Left cardiac atrium (tissue), 4 donors: Measurements from ENCODE around the gene XYLT2. TPM values are rescaled to one million over a fixed set of nuclear protein-coding genes. Genes with fewer than 3 reads are reported as not detected.

ENCODE experiments used
- ATAC-seq, 2 donors: fragments of 200-7000 bp; cut with Tn5 transposase; one replicate each; pipeline ENCODE4 v1.9.1; 2020; ENCODE audit warnings: mild to moderate bottlenecking in 2 of 2, moderate library complexity in 2 of 2
- DNase-seq: peaks from one replicate; pipeline ENCODE4 v3.0.0-alpha.2; 2020
- intact Hi-C, 2 donors: fragments of 100-400 bp; cut with DNase I; formaldehyde crosslinking; loops; one replicate each; pipeline versions ENCODE4 v1.14.1 to v1.15.1; 2022 to 2023
- total RNA-seq, 2 donors: library from RNA; stranded (reverse); fragmentation: NEBNext Ultra II Directional; extraction: Animal tissue kit (Norgen Biotek cat#: 25700); gene quantifications; one replicate each; pipeline ENCODE4 v1.2.1, GENCODE V29; 2021
- donor health status: DM: no; HTN: yes; CAD: no.
- donor health status: DM: no; HTN: yes; CAD: no; lungs with severe emphysema.
- donor health status: DM: yes; HTN: yes; CAD: no.
- donor health status: Dilated cardiomyopathy.

XYLT2 gene
- total RNA-seq, 2 donors from 2014 or later = 13.6 to 17.3 TPM

DNA sequence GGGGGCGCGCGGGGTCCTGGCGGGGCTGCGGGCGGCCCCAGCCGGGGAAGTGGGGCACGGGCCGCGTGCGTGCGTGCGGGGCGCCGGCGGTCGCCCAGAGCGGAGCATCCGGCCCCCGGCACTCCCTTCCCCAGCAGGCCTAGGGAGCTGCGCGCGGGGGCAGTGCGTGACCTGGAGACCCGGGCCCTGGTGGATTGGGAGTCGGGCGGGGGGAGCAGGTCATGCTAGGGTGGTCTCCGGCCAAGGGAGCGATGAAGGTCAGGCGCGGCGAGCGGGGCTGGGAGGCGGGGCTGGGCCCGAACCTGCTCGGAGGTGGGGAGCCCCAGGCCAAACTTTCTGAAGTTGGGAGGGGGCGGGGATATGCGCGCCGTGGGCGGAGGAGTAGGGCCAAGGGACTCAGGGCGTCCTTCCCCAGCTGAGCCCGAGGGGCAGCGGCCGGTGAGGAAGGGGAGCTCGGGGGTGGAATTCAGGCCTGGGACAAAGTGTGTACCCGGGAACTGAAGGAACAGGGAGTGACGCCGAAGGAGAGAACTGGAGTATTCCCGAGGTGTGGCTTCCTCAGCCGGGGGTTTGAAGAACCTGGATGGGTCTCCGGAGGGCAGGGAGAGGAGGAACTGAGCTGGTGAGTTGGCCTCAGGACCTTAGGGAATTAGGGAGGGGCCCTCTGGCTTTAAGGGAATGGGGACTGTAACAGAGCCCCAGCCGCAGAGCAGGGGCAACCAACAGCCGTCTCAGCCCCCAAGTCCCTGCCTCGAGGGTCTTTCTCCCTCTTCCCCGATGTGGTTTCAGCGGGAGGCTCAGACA is 589 bp downstream of the XYLT2 start:
- intact Hi-C loops = no loop called here
- ATAC-seq (peak; percentile 42 to 64), DNase-seq (peak; percentile 48)

DNA sequence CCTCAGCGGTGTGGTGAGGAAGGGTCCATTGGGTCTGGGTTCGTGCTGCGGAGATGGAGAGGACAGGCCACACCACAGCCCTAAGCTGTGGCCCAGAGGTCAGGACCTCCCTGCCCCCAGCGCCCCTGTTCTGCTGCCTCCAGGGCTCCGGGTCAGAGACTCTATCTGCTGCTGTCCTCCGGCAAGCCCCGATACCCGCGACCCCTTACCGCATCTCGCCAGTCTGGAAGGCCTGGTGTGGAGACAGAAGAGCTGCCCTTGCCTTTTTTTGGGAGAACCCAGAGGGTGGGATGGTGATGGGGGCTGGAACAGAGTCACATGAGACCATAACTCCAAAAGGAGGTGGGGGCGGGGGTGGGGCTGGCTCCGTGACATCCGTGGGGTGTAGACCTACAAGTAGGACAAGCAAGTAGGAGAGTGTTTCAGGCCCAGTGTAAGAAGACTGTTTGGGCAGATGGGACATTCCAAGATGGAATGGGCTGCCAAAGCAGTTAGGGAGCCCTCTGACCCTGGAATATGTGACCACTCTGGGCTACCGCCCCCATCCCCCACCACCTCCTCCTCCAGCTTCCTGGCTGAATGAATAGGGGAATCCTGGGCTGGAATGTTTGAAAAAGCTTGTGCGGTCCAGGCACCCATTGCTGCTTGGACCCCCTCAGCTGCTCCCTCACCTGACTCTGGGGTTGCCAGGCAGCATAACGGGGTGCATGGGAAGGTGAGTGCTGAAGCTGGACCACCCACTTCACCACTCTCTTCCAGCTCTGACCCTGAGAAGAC is 1.4 kb downstream of the XYLT2 start:
- ATAC-seq = peak in 1 of 2 donors; percentile 1
- DNase-seq = no peak
- intact Hi-C loops = no loop called here

DNA sequence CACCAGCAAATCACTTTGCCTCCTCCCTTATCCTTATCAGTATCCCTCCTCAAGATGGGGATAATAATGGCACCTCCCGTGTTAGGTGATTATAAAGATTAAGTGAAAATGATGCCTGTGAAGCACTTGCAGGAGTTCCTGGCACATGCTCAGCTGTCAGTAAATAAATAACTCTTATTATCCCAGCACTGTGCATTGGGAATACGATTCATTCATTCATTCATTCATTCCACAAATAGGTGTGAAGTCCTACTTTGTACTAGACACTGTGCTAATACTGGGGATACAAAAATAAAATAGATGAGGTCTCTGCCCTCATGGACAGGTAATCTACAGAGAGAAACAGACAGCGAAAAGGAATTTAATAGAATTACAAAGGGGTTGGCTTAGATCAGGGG is 2.0 kb downstream of the XYLT2 start:
- no peak for DNase-seq
- intact Hi-C loops = no loop called here

DNA sequence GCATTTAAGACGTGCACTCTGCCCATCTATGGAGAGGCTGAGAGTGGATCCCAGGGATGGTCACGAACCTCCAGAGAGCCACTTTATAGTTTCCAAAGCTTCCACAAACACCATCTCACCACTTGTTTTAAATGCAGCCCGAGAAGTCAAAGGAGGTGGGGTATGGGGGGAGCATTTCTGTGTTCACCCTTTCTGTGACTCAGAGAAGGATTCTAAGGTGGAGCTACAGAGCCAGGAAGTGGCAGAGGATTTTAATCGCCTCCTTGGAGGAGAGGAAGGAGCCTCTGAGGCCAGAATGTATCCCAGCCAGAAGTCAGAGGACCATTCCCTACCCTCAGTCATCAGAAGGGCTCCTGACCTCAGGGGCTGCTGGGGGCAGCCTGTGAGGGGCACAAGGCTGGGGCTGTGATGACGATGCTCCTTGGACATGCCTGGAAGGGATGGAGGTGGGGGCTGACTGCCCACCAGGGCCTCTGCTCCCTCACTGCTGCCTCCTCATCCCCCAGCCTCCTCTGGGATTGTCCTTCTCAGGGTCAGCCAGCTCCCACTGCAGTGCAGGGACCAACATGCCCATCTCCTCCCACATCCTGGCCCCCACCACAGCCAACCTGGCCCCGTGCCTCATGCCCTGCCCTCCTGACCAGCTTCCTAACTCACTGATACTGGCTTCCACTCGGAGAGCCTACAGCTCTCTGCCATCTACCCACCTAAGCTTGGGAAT is 2.8 kb downstream of the XYLT2 start:
- ATAC-seq (no peak), DNase-seq (peak; percentile 4)
- intact Hi-C loops = no loop called here

More for the DNA sequence above, 2.0 kb downstream of the XYLT2 start:
- ATAC-seq = no peak

DNA sequence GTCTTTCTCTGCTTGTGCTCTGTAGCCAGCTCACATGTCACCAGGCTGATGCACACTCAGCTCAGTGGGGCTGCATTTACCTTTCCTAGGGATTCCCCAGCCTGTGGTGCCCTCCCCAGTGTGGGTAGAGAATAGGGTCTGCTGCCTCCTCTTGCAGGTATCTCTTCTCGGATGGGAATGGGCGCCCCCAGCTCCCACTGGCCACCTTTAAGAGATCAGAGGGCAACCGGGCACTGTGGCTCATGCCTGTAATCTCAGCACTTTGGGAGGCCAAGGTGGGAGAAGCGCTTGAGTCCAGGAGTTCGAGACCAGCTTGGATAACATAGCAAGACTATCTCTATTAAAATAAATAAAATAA is 3.3 kb downstream of the XYLT2 start:
- intact Hi-C loops = no loop called here
- ATAC-seq = no peak
- no peak for DNase-seq

DNA sequence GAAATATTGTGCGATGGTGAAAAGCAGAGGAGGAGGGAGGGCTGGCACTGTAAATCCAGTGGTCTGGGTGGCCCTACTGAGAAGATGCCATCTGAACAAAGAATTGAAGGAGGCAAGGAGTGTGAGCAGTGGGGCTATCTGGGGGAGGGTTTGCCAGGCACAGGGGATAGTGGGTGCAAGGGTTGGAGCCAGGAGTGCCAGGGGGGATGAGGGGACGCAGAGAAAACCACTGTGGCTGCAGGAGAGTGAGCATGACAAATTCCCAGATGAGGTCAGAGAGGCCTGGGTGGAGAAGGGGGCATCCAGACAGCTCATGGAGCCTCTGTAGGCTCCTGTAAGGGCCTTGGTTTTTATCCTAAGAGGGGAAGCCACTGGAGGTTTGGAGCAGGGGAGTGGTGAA is 4.8 kb downstream of the XYLT2 start:
- DNase-seq (no peak), ATAC-seq (no peak)
- intact Hi-C loops = no loop called here

DNA sequence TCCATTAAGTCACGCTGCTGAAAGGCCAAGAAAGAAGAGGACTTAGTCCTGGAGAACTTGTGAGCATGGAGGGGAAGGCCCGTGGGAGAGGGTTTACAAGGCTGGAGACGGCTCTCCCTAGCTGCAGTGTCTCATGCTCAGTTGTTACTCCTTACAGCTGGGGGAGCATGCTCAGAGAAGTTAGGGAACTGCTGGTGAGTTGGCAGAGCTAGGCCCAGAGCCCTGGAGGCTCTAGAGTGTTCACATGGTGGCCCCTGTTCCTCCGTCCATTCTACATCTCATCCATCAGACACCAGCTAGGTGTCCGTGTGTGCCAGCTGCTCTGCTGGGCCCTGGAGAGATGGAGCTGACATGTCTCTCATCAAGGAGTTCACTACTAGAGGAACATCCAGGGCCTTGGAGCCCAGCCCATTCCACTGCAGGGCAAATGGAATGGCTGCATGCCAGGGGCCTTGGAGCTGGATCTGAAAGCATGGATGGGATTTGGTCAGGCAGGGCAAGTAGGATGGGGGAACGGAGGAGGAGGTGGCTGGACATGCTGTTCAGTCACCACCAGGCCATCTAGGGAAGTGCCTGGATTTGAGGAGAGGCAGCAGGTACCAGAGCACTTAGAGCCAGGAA is 6.3 kb downstream of the XYLT2 start:
- DNase-seq (no peak), ATAC-seq (peak in 1 of 2 donors; percentile 16)
- intact Hi-C loops = no loop called here

DNA sequence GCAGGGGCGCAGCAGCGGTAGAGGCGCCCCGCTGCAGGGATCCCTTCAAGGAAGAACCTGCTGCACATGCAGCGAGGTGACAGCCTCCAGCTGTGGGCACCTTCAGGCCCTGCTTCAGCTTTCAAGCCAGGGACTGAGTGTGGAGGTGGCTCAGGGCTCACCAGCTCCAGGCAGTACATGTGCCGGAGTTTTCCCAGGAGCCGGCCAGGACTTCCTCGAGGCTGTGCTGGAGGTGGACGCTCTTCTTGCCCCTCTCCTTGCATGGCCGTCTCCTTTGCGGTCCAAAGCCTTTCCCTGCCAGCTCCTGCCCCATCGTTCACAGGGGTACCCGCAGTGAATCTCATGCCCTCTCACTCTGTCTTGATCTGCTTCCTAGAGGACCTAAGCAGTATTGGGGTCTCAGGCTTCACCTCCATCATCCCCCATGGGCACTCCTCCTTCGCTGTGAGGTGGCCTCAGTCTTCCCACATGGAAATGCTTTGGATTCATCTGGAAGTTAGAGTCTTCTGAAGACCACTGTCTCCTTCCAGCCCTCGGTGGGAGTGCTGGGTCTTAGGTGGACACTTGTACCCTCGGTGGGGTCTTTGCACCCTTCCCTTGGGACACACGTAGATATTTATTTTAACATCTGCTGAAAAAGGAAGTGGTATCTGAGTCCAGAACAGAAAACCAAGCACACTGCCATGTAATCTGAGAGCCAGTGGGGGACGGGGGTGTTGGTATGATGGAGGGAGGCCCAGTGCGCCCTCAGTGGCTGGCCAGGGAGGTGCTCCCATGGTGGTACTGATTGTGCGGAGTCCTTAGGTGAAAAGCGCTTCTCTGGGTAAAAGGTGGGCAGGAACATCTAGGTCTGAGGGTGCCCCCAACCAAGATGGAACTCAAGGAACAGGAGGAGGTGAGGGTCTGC is 7.0 kb downstream of the XYLT2 start:
- ATAC-seq = no peak
- intact Hi-C loops = no loop called here
- DNase-seq = no peak

DNA sequence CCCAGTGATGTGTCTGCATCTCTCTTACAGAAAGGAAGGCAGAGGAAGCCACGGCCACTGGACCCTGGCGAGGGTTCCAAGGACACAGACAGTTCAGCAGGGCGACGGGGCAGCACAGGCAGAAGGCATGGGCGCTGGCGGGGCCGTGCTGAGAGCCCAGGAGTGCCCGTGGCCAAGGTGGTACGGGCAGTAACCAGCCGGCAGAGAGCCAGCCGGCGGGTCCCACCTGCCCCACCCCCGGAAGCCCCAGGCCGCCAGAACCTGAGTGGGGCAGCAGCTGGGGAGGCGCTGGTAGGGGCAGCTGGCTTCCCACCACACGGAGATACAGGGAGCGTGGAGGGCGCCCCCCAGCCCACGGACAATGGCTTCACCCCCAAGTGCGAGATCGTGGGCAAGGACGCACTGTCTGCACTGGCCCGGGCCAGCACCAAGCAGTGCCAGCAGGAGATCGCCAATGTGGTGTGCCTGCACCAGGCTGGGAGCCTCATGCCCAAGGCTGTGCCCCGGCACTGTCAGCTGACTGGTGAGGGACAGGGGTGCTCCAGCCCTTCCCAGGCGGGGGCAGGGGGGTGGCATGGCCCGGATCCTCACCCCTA is 7.8 kb downstream of the XYLT2 start:
- intact Hi-C loops = no loop called here
- ATAC-seq = no peak
- DNase-seq = no peak

DNA sequence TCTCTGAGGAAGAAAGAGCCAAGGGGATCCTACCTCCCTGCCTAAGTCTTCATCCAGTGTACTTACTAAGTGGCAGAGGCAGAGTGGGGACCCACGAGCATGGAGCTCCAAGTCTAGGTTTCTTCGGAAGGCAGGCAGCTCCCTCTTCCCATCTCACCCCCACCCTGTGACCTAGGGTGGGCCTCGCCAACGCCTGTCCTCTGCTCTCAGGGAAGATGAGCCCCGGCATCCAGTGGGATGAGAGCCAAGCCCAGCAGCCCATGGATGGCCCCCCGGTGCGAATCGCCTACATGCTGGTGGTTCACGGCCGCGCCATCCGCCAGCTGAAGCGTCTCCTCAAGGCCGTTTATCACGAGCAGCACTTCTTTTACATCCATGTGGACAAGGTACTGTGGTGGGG is 8.3 kb downstream of the XYLT2 start:
- intact Hi-C loops = no loop called here
- DNase-seq = no peak
- no peak for ATAC-seq

DNA sequence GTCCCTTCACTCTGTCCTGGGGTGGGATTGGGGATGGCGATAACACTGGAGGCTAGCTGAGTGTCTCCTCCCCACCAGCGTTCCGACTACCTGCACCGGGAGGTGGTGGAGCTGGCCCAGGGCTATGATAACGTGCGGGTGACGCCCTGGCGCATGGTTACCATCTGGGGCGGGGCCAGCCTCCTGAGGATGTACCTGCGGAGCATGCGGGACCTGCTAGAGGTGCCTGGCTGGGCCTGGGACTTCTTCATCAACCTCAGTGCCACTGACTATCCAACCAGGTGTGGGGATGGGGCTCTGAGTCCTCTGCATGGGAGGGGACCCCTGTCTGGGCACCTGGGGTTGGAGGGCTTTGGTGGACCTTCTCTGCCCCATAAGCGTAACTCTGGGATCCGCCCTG is 8.8 kb downstream of the XYLT2 start:
- no peak for DNase-seq
- ATAC-seq = no peak
- intact Hi-C loops = no loop called here

DNA sequence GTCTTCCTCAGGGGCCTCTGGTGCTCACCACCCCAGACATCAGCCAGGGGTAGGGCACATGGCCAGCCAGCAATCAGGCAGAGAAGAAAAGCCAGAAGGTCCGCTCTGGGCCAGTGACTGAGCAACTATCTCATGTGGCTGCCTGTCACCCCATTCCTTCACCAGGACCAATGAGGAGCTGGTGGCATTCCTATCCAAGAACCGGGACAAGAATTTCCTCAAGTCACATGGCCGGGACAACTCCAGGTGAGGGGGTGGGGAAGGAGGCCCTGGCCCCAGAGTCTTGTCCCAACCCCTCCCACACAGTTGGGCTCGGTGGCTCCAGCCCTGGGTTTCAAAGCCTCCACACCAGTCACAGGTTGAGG is 9.4 kb downstream of the XYLT2 start:
- ATAC-seq (no peak), DNase-seq (no peak)
- intact Hi-C loops = no loop called here

DNA sequence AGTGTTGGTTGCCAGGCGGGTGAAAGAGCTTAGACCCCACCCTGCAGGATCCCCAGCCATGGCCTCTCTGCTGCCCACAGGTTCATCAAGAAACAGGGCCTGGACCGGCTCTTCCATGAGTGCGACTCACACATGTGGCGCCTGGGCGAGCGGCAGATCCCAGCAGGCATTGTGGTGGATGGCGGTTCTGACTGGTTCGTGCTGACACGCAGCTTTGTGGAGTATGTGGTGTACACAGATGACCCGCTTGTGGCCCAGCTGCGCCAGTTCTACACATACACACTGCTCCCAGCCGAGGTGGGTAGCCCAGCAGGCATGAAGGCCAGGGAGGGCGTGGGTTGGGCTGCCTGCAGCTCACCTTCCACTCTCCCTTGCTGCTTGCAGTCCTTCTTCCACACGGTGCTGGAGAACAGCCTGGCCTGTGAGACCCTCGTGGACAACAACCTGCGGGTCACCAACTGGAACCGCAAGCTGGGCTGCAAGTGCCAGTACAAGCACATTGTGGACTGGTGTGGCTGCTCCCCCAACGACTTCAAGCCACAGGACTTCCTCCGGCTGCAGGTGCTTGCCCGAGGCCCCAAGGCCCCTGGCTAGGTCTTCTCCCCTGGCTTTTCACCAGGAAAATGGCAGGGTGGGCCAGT is 9.9 kb downstream of the XYLT2 start:
- ATAC-seq = no peak
- intact Hi-C loops = no loop called here

DNA sequence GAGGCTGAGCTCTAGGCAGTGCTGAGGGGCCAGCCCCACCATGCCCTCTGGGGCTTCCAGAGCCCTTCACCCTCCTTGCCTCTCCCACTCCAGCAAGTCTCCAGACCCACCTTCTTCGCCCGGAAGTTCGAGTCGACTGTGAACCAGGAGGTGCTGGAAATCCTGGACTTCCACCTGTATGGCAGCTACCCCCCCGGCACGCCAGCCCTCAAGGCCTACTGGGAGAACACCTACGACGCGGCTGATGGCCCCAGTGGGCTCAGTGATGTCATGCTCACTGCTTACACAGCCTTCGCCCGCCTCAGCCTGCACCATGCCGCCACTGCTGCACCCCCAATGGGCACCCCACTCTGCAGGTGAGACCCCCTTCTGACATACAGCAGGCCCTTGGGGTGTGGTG is 10.5 kb downstream of the XYLT2 start:
- intact Hi-C loops = no loop called here
- ATAC-seq = no peak
- DNase-seq = no peak

More for the DNA sequence above, 9.9 kb downstream of the XYLT2 start:
- no peak for DNase-seq

DNA sequence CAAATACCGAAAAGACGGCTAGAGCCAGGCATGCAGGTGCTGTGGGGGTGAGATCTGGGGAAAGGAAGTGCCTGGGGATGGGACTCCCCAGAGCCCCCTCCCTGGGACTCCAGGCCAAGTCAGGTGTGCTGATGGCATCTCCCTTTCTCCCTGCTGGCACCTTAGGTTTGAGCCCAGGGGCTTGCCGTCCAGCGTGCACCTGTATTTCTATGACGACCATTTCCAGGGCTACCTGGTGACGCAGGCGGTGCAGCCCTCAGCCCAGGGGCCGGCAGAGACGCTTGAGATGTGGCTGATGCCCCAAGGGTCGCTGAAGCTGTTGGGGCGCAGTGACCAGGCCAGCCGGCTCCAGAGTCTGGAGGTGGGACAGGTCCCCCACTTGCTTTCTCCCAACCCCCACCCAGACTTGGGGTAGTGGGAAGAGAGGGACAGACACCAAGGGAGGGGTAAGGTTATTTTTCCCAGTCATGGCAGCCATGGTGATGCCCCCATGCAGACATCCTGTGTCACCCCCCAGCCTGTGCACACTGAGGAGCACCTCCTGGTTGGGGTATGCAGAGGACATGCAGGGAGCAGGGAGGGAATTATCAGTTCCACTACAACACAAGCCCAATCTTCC is 11.1 kb downstream of the XYLT2 start:
- no peak for ATAC-seq
- DNase-seq = no peak
- intact Hi-C loops = no loop called here

DNA sequence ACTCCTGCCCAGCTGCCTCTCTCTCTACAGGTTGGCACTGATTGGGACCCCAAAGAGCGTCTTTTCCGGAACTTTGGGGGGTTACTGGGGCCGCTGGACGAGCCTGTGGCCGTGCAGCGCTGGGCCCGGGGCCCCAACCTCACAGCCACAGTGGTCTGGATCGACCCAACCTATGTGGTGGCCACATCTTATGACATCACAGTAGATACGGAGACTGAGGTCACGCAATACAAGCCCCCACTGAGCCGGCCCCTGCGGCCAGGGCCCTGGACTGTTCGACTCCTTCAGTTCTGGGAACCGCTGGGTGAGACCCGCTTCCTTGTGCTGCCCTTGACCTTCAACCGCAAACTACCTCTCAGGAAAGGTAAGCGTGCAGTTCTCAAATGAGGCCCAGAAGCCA is 12.3 kb downstream of the XYLT2 start:
- DNase-seq (no peak), ATAC-seq (no peak)
- intact Hi-C loops = no loop called here

DNA sequence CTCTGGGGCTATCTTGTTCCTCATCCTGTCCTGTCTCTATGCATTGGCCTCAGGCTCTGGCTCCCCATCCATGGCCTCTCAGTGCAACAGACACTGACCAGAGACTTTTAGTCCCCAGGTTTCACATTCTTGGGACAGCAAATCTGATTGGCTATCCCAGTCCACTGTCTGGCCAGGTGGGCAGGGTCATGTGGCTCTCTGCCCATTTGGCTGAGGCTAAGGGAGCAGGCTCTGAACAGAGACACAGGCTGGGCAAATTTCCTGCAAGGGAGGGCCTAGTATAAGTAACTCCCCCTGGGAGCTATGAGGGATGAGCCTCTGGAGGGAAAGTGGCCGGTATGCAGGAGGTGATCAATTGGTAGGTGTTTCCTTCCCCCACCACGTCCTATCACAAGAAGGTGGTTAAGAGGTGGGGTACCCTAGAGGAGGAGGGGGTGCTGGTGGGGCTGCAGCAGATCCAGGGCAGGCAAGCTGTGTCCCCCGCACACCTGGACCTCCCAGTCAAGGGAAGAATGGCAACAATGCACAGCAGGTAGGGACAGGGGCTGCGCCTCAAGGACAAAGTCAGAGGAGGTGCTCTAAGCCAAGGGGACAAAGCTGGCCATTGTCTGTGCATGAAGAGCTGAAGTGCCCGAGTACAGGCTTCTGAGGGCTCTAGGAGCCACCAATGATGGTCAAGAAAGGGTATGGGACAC is 13.2 kb downstream of the XYLT2 start:
- ATAC-seq = no peak
- intact Hi-C loops = no loop called here
- no peak for DNase-seq
